ENCODE results near the gene SSTR3.

GRCh38 chr22:37232140-37232998 is 20.1 kb upstream of the SSTR3 start:
- TF ChIP-seq, protein P1, sequence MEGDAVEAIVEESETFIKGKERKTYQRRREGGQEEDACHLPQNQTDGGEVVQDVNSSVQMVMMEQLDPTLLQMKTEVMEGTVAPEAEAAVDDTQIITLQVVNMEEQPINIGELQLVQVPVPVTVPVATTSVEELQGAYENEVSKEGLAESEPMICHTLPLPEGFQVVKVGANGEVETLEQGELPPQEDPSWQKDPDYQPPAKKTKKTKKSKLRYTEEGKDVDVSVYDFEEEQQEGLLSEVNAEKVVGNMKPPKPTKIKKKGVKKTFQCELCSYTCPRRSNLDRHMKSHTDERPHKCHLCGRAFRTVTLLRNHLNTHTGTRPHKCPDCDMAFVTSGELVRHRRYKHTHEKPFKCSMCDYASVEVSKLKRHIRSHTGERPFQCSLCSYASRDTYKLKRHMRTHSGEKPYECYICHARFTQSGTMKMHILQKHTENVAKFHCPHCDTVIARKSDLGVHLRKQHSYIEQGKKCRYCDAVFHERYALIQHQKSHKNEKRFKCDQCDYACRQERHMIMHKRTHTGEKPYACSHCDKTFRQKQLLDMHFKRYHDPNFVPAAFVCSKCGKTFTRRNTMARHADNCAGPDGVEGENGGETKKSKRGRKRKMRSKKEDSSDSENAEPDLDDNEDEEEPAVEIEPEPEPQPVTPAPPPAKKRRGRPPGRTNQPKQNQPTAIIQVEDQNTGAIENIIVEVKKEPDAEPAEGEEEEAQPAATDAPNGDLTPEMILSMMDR (conservative IDR thresholded peaks at IDR 0.05; ENCODE audit: low read length) = no peak
- no peak for TF ChIP-seq EZH2phosphoT487 (IDR thresholded peaks at IDR 0.05; ENCODE audit: borderline replicate concordance, low read depth, low read length)

All from OCI-LY7 (cell line).